Loucy (cell line): ENCODE data around the gene MBNL2.

Experiments
- CTCF ChIP-seq: fragments of 200-600 bp; sonication (generic); conservative IDR thresholded peaks from 2 replicates; pipeline ENCODE4 v1.5.1; 2014; ENCODE audit warnings: mild to moderate bottlenecking, antibody characterized with exemption, low read length
- EZH2phosphoT487 ChIP-seq: fragments of 200-600 bp; IDR thresholded peaks from 2 replicates; pipeline ENCODE4 v1.6.1; 2018; ENCODE audit warnings: antibody characterized with exemption, mild to moderate bottlenecking, moderate library complexity, borderline replicate concordance

GRCh38 chr13:97348569-97349100, 126.5 kb downstream of the MBNL2 start:
- TF ChIP-seq CTCF (no peak), EZH2phosphoT487 (no peak)
